Measurements from ENCODE around the gene ARID5B.

Gene ARID5B

DNA sequence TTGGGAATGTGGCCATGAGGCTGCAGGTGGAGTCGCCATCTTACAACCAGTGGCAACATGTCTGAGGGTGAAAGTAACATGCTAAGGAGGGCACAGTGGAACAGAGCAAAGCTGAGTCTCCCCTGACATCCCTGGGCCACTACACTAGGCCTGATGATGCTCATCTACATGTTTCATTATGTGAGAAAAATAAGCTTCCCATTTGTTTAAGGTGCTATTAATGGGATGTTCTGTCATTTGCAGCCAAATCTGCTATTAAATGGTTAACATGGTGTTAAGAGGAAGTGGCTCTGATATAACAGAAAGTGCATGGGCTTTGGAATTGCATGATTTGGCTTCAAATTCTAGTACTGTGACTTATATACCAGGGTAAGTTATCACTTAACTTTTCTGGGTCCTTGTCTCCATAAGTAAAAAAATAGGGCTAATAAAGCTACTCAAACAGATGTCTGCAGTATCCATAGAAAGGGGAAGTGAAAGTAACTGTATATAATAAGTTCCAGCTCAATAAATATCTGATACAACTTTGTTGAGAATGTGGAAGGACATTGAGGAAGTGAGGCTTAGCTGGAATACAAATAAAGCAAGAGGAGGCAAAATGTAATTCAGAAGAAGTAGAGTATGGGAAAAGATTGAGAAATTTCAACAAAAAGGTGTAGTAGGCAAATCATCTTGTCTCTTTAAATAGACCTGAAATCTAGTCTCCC, 208.2 kb downstream of the ARID5B start:
- DNase-seq: no peak

DNA sequence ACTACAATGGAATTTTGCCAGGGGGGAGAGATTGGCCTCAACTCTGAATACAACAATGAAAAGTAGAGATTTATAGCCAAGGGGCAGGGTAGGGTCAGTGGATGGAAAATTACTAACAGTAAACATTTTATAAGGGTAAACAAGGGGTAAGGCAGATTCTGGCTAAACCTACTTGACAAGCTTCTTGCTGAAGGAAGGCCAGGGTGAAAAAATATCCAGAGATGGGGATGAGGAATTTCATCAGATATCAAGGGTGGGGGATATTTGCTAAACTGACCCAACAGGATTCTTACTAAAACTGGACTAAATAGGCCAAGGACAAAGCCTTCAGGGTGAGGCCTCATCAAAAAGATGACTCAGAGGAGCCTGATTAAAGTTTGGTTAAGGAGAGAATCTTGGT, 210.8 kb downstream of the ARID5B start:
- no peak for DNase-seq

DNA sequence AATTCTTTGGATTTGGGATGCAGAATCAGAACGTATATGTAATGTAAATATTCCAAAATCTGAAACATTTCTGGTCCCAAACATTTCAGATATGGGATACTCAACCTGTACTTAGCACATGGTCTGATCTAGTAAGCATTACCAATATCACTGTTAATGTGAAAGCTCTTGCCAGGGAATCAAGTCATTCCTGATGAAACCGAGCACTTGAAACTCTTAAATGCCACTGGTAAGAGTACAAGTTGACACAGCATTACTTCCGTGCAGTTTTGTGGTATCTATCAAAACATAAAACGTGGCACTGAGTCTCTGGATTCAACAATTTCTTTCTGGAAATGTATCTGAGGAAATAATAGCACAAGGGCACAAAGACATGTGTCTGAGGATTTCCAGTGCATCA, 211.5 kb downstream of the ARID5B start:
- DNase-seq: no peak

DNA sequence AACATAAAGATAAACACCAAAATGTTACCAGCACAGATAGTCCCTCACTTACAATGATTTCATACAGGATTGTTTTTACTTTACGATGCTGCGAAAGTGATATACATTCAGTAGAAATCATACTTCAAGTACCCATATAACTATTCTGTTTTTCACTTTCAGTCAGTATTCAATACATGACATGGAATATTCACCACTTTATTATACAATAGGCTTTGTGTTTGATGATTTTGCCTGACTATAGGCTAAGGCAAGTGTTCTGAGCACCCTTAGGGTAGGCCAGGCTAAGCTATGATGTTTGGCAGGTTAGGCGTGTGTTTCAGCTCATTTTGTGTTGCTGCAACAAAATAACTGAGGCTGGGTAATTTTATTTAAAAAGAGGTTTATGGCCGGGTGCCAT, 212.2 kb downstream of the ARID5B start:
- no peak for DNase-seq

DNA sequence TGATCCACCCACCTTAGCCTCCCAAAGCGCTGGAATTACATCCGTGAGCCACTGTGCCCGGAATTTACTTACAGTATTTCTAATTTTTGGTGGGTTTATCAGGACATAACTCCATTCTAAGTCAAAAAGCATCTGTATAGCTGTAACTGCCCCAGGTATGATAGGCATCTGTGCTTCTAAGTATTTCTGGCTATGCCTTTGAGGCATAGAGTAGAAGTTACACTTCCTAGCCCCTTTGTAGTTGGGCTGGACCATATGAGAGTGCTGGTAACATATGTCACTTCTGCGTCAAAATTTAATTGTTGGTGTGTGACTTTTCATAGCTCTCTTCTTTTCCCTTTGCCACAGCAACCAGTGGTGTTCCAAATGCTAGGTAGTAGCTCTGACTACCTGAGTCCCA, 213.8 kb downstream of the ARID5B start:
- DNase-seq: no peak

DNA sequence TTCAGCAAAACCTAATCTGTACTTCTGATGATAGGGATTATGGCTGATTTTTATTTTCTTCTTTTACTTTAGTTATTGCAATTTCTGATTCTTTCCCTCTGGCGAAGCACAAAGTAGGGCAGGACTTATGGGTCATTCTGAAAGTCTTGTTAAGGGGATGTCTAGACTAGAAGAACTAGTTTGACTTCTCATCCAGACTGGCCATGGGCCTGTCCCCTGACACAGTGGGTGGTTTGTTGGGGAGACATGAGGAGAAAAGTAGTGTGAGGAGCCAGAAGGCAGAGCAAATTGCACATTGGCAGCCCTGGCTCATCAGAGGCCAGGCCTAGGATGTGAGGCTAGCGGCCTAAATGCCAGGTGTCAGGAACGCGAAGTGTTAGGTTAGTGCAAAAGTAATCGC, 214.3 kb downstream of the ARID5B start:
- no peak for DNase-seq

DNA sequence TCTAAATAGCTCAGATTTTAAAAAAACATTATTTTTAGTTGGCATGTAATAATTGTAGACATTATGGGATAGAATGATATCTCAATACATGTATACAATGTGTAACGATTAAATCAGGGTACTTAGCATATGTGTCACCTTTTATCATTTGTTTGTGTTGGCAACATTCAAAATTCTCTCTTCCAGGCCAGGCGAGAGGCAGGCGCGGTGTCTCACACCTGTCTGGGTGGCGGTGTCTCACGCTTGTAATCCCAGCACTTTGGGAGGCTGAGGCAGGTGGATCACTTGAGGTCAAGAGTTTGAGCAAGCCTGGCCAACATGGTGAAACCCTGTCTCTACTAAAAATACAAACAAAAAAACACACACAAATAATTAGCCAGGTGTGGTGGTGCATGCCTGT, 215.4 kb downstream of the ARID5B start:
- DNase-seq: peak; percentile 2

DNA sequence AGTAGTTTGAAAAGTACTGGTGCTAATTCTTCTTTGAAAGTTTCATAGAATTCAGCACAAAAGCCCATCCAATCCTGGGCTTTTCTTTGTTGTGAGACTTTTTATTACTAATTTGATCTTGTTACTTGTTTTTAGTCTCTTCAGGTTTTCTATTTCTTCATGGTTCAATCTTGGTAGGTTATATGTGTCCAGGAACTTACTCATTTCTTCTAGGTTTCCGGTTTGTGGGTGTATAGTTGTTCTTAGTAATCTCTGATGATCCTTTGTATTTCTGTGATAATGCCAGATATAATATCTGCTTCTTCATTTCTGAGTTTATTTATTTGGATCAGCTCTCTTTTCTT, 219.7 kb downstream of the ARID5B start:
- DNase-seq: no peak

DNA sequence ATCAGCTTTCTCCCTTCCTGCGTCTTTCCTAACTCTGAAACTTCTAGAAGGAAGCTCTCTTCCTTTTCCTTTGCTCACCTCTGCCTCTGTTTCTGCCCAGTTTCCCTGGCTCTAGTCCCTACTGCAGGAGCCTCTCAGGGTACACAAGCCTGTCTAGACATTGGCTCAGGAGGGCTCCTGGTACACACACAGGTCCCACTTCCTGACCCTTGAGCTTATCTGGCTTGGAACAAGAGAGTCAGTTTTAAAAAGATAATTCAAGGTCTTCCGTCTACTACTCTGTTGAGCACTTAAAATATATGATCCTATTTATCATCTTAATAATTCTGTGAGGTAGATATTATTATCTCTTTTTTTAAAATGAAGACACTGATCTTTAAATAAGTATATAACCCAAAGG, 226.5 kb downstream of the ARID5B start:
- DNase-seq: no peak

DNA sequence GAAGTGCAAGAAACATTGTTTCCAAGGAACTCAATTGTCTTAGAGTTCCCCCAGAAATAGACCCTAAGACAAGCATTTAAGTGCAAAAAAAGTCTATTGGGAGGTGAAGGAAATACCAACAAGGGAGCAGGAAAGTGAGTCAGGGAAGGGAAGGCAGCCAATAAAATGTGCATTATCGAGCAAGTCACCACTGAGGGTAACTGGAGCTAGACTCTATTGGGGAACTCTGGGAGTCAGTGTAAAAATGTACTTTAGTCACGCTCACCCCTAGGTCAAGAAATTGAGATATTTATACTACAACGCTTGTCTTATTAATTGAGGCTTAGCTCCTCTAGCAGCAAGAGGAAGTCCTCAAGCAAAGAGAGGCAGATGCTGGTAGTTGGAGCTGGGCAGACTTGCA, 229.4 kb downstream of the ARID5B start:
- no peak for DNase-seq

DNA sequence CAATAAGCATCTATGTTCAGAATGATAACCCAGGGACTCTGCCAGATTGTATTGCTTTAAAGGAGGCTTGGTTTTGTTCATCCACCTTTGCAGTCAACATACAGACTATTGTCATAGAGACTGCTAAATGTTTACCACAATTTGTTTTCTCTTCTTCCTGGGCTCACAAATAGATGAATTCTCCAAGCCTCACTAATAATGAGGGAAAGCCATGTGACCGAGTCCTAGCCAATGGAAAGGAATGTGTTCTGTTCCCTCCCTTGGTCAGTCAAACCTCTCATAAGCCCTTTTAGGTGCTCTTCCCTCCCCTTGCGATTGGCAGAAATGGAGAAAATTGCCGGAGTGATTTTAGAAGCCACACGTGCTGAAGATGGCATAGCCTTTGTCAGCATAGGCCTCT, 230.2 kb downstream of the ARID5B start:
- no peak for DNase-seq

DNA sequence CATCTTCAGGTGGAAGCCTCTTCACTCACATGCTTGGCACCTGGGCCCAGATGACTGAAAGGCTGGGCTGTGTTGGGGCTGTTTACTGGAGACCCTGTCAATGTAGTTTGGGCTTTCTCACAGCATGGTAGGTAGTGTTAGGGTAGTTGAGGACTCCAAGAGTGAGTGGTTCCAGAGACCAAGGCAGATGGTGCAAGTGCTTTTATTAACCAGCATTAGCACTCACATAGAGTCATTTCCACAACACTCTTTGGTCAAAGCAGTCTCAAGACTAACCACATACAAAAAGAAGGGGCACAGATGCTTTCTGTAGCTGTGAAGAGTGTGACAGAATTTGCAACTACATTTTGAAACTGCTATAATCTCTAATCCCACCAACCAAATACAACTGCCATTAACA, 232.1 kb downstream of the ARID5B start:
- DNase-seq: no peak

DNA sequence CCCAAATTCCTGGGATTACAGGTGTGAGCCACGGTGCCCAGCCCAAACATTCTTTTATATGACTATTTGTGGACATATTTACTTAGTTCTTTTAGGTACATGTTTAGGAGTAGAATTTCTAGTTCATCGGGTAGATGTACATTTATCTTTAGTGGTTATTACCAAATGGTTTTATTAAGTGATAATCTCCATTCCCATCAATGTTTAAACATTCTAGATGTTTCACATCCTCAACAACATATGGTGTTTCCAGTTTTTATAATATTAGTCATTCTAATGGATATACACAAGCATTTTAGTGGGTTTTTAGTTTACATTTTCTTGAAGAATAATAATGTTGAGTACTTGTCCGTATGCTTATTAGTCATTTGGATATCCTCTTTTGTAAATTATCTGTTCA, 235.4 kb downstream of the ARID5B start:
- no peak for DNase-seq

All from NCI-H345 (cell line).